IMR-90 (cell line): ENCODE results near the gene RNH1. TPM values are rescaled to one million over a fixed set of nuclear protein-coding genes. Genes with fewer than 3 reads are reported as not detected.

Source experiments
- ATAC-seq: fragments of 200-7000 bp; cut with Tn5 transposase; 2 replicates; pipeline ENCODE4 v1.9.1; 2020; ENCODE audit warnings: low read depth, mild to moderate bottlenecking, moderate library complexity
- BruUV-seq: library from RNA; stranded (reverse); fragments of 400-500 nt; replicated peaks from 2 replicates; lab custom pipeline; 2021; lab: Mats Ljungman, UMichigan
- CTCF ChIA-PET: fragments of 300-600 bp; formaldehyde crosslinking; extraction: SDS; loops from one replicate; lab custom pipeline; 2021; ENCODE audit warnings: antibody characterized with exemption; lab: Yijun Ruan, JAX
- POLR2A ChIA-PET: fragments of 300-600 bp; sonication (Branson Sonifier 250); formaldehyde crosslinking; loops from one replicate; lab custom pipeline; 2022; ENCODE audit warnings: antibody characterized with exemption; ENCODE audit not compliant: unreplicated experiment; lab: Charles Lee
- DNase-seq: peaks from one replicate; pipeline ENCODE4 v3.0.0; 2013
- H2AFZ ChIP-seq: replicated peaks from 2 replicates; pipeline ENCODE3; 2013; ENCODE audit warnings: low read length, mild to moderate bottlenecking; ENCODE audit not compliant: poor library complexity
- H2AK5ac ChIP-seq: 2 replicates; pipeline ENCODE4 v1.6.1; 2013; ENCODE audit warnings: low read depth, low read length, inconsistent platforms
- H2AK9ac ChIP-seq: replicated peaks from 2 replicates; pipeline ENCODE3; 2013; ENCODE audit warnings: mild to moderate bottlenecking, low read depth, low read length, moderate library complexity; ENCODE audit not compliant: poor library complexity
- H2BK120ac ChIP-seq: 2 replicates; pipeline ENCODE4 v1.6.1; 2013; ENCODE audit warnings: low read depth, low read length, inconsistent platforms
- H2BK15ac ChIP-seq: 3 replicates; pipeline ENCODE4 v1.6.1; 2013; ENCODE audit warnings: low read depth, low read length, inconsistent platforms
- H2BK20ac ChIP-seq: 2 replicates; pipeline ENCODE4 v1.6.1; 2013; ENCODE audit warnings: low read depth, mild to moderate bottlenecking, inconsistent platforms, low read length, moderate library complexity
- H2BK5ac ChIP-seq: 2 replicates; pipeline ENCODE4 v1.6.1; 2013; ENCODE audit warnings: mild to moderate bottlenecking, low read depth, low read length, inconsistent platforms; ENCODE audit not compliant: poor library complexity, severe bottlenecking
- H3K14ac ChIP-seq: replicated peaks from 2 replicates; pipeline ENCODE4 v1.6.1; 2013; ENCODE audit warnings: low read depth, low read length, inconsistent platforms
- H3K18ac ChIP-seq: 2 replicates; pipeline ENCODE4 v1.6.1; 2013; ENCODE audit warnings: low read depth, low read length, control low read depth
- H3K23ac ChIP-seq: 2 replicates; pipeline ENCODE4 v1.6.1; 2013; ENCODE audit warnings: low read depth, low read length, inconsistent platforms
- H3K27ac ChIP-seq: 2 replicates; pipeline ENCODE4 v1.5.1; 2013; ENCODE audit warnings: mild to moderate bottlenecking, control low read depth, low read length; ENCODE audit not compliant: insufficient read depth
- H3K27me3 ChIP-seq: 2 replicates; pipeline ENCODE4 v1.6.1; 2013; ENCODE audit warnings: low read length; ENCODE audit not compliant: control insufficient read depth, insufficient read depth
- H3K36me3 ChIP-seq: 2 replicates; pipeline ENCODE4 v1.6.1; 2013; ENCODE audit warnings: low read length, mixed read lengths; ENCODE audit not compliant: control insufficient read depth, insufficient read depth
- H3K4ac ChIP-seq: 2 replicates; pipeline ENCODE4 v1.6.1; 2013; ENCODE audit warnings: low read depth, low read length, inconsistent platforms
- H3K4me1 ChIP-seq: 2 replicates; pipeline ENCODE4 v1.6.1; 2013; ENCODE audit warnings: low read length, mixed read lengths; ENCODE audit not compliant: control insufficient read depth, insufficient read depth
- H3K4me2 ChIP-seq: 2 replicates; pipeline ENCODE4 v1.6.1; 2013; ENCODE audit warnings: low read depth, mild to moderate bottlenecking, control low read depth, low read length, moderate library complexity
- H3K4me3 ChIP-seq: 2 replicates; pipeline ENCODE4 v1.5.1; 2013; ENCODE audit warnings: low read depth, mild to moderate bottlenecking, control low read depth, low read length, moderate library complexity; ENCODE audit not compliant: insufficient read depth
- H3K56ac ChIP-seq: 2 replicates; pipeline ENCODE4 v1.6.1; 2013; ENCODE audit warnings: low read length, inconsistent platforms; ENCODE audit not compliant: insufficient read depth; ENCODE audit errors: extremely low read depth
- H3K79me1 ChIP-seq, 2 experiments: 2 replicates each; pipeline ENCODE4 v1.6.1; 2013; ENCODE audit warnings: low read length in 2 of 2, inconsistent platforms in 1 of 2, low read depth in 1 of 2
- H3K9ac ChIP-seq: 2 replicates; pipeline ENCODE4 v1.6.1; 2013; ENCODE audit warnings: low read depth, low read length, control low read depth
- H3K9me1 ChIP-seq: 2 replicates; pipeline ENCODE4 v1.6.1; 2013; ENCODE audit warnings: low read length, inconsistent platforms; ENCODE audit not compliant: insufficient read depth
- H3K9me3 ChIP-seq: 2 replicates; pipeline ENCODE4 v1.6.1; 2013; ENCODE audit warnings: low read length; ENCODE audit not compliant: control insufficient read depth, insufficient read depth
- H4K20me1 ChIP-seq: 2 replicates; pipeline ENCODE4 v1.6.1; 2013; ENCODE audit warnings: low read length, inconsistent platforms; ENCODE audit not compliant: insufficient read depth
- H4K5ac ChIP-seq: 2 replicates; pipeline ENCODE4 v1.6.1; 2013; ENCODE audit warnings: mild to moderate bottlenecking, low read depth, low read length, control low read depth
- H4K8ac ChIP-seq, 2 experiments: 2 replicates each; pipeline ENCODE4 v1.6.1; 2013; ENCODE audit warnings: low read depth in 2 of 2, low read length in 2 of 2, control low read depth in 1 of 2, inconsistent platforms in 1 of 2
- H4K91ac ChIP-seq: 2 replicates; pipeline ENCODE4 v1.6.1; 2013; ENCODE audit warnings: low read depth, low read length, inconsistent platforms; ENCODE audit not compliant: insufficient read depth
- FOS ChIP-seq: fragments of 150-350 bp; IDR thresholded peaks from 2 replicates; pipeline ENCODE4 v1.6.1; 2016; ENCODE audit warnings: low read depth, low read length
- WGBS, 2 experiments: methylation state at CpG; one replicate each; pipeline versions ENCODE4 v1.1.5 to v1.1.7; 2013; ENCODE audit warnings: missing lambda C conversion rate in 2 of 2; ENCODE audit not compliant: insufficient read length in 1 of 2; ENCODE audit errors: extremely low coverage in 2 of 2; 5-methylcytosine and 5-hydroxymethylcytosine counted together
- dilution Hi-C: fragments of 300-500 bp; cut with HindIII; formaldehyde crosslinking; loops from one replicate; pipeline ENCODE4 v1.14.3; 2018; ENCODE audit warnings: low sequenced_read_pairs; ENCODE audit not compliant: unreplicated experiment
- in situ Hi-C: fragments of 300-500 bp; cut with MboI; formaldehyde crosslinking; loops from 3 replicates; pipeline ENCODE4 v1.14.3; 2019; ENCODE audit warnings: low sequenced_read_pairs, inconsistent platforms, mixed read lengths
- intact Hi-C: fragments of 100-400 bp; cut with micrococcal nuclease; formaldehyde crosslinking; loops from 2 replicates; pipeline ENCODE4 v1.10.0; 2022
- polyA plus RNA-seq, 3 experiments: library from polyadenylated mRNA; depleted of rRNA; stranded (reverse); fragments of >200 nt; gene quantifications; 2 replicates each; pipeline ENCODE4 v1.2.3, GENCODE V29; 2012; ENCODE audit warnings: low replicate concordance in 1 of 3
- total RNA-seq: library from RNA; depleted of rRNA; stranded (reverse); fragments of >200 nt; gene quantifications from 2 replicates; pipeline ENCODE4 v1.2.3, GENCODE V29; 2012
- TF ChIP-seq, protein P1 (sequence below): fragments of 150-350 bp; IDR thresholded peaks from 2 replicates; pipeline ENCODE4 v1.6.1; 2016; ENCODE audit warnings: low read depth, mild to moderate bottlenecking, low read length, moderate library complexity, borderline replicate concordance

Gene RNH1
- total and polyA plus RNA-seq, 2 of the 4 experiments (the other 2 are of a cell fraction): 138 to 247 TPM

DNA sequence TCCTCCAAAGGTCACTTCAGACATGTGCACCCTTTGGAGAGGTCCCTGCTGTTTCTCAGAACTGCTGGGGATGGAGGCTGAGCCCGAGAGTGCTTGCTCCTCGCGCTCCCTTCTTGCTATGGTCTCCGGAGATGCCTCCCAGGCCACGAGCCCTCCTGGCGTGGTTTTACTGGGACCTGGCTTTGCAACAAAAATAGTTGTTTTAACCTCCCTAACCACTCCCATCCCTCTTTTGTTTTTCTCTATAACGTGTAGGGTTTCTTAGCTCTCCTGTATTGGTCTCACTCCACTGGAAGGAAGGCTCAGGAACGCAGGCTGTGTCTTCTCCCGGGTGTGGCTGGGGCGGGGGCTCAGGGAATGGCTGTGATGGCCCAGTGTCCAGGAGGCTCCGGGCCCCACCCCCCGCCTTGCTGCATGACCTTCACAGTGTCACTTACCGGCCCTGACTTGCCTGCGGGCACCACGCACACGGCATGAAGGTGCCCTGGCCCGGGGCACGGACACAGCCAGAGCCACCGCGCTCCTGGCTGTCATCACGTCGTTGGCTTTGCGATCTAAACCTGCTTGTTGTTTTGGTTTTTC is 51.4 kb downstream of the RNH1 start:
- Histone ChIP-seq H2AK9ac (no peak overlapping the region), H4K5ac (no peak overlapping the region), H3K9me3 (no peaks in the 10 kb centered on the region), H2BK120ac (no peak overlapping the region), H3K4me2 (no peak overlapping the region), H2BK15ac (no peak overlapping the region), H3K9ac (no peak overlapping the region), H2AK5ac (no peak overlapping the region), H4K8ac (no peak overlapping the region), H2BK5ac (no peak overlapping the region), H3K79me1 (peaks cover 15 to 88% of the 10 kb centered on the region in 2 experiments; a peak in 3 of 4 replicates), H3K9me1 (0 out of 2 replicates have a peak, but pooled peaks cover 7% of the 10 kb centered on the region), H3K4ac (no peak overlapping the region), H3K4me3 (no peak overlapping the region), H4K91ac (no peak overlapping the region), H3K27ac (no peak overlapping the region), H3K36me3 (peaks cover 37% of the 10 kb centered on the region), H3K14ac (no peak overlapping the region), H3K4me1 (peaks cover 6% of the 10 kb centered on the region), H3K23ac (no peak overlapping the region), H3K56ac (no peak overlapping the region), H3K27me3 (no peaks in the 10 kb centered on the region), H4K20me1 (peaks cover 39% of the 10 kb centered on the region), H2AFZ (no peak overlapping the region), H3K18ac (no peak overlapping the region), H2BK20ac (no peak overlapping the region)
- WGBS, 2 experiments: 90% methylated on average over 5 of the region's 23 CpGs; no CpG with 5 or more reads in 1 of the 2 experiments
- TF ChIP-seq, protein P1, sequence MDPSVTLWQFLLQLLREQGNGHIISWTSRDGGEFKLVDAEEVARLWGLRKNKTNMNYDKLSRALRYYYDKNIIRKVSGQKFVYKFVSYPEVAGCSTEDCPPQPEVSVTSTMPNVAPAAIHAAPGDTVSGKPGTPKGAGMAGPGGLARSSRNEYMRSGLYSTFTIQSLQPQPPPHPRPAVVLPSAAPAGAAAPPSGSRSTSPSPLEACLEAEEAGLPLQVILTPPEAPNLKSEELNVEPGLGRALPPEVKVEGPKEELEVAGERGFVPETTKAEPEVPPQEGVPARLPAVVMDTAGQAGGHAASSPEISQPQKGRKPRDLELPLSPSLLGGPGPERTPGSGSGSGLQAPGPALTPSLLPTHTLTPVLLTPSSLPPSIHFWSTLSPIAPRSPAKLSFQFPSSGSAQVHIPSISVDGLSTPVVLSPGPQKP: no peak
- TF ChIP-seq FOS: no peak
- ChIA-PET CTCF (no interaction called here), POLR2A (no interaction called here)
- no TSS peak for BruUV-seq
- dilution Hi-C loops (no loop called here), intact Hi-C loops (no loop called here), in situ Hi-C loops (loop anchor here (10.0 kb wide), 1 partner anchor 151 kb away; the partner anchor contains the start of gene IFITM2)
- no peak for DNase-seq
- ATAC-seq: no peak
